Spleen (tissue), 7 donors: ENCODE results near the gene GNAI3.

ENCODE experiments used
- POLR2AphosphoS5 ChIP-seq, 3 donors: sonication (generic); formaldehyde crosslinking; IDR thresholded peaks; one replicate each; pipeline ENCODE4 v1.5.1; 2017; ENCODE audit warnings: antibody characterized with exemption in 3 of 3
- TF ChIP-seq, protein P1 (sequence below), 11 experiments: fragments of 200-600 bp in 7 of 11; fragments of 450-650 bp in 4 of 11; sonication (generic) in 4 of 11; IDR thresholded peaks in 8 of 11; conservative IDR thresholded peaks in 3 of 11; 1 replicate in 7 of 11; 2 replicates in 4 of 11; pipeline versions ENCODE4 v1.4.0 to v1.8.0; 2016 to 2021; ENCODE audit warnings: antibody characterized with exemption in 11 of 11, inconsistent platforms in 4 of 11, mild to moderate bottlenecking in 1 of 11
- donor health status: DM: no; HTN: no; CAD: no; lungs with moderate emphysema.
- donor health status: DM: no; HTN: no; CAD: no.
- donor health status: DM: no; HTN: no; CAD: no.

DNA sequence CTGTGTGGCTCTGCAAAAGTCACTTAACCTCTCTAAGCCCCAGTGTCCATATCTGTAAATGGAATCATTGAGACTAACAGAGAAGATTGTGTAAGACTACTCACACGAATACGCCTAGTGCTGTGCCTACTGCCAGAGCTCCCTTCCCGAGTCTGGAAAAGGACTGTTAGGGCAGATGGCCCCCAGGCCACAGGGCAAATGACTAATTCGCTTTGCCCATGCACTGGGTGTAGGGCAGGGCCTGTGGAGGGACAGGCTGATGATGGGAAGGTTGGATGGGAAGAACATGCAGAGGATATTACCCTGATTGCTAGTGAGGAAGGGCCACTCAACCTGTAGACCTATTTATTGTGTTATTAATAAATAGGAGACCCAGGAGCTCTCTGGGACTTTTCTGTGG lies 12.9 kb upstream of the GNAI3 start:
- TF ChIP-seq, protein P1, sequence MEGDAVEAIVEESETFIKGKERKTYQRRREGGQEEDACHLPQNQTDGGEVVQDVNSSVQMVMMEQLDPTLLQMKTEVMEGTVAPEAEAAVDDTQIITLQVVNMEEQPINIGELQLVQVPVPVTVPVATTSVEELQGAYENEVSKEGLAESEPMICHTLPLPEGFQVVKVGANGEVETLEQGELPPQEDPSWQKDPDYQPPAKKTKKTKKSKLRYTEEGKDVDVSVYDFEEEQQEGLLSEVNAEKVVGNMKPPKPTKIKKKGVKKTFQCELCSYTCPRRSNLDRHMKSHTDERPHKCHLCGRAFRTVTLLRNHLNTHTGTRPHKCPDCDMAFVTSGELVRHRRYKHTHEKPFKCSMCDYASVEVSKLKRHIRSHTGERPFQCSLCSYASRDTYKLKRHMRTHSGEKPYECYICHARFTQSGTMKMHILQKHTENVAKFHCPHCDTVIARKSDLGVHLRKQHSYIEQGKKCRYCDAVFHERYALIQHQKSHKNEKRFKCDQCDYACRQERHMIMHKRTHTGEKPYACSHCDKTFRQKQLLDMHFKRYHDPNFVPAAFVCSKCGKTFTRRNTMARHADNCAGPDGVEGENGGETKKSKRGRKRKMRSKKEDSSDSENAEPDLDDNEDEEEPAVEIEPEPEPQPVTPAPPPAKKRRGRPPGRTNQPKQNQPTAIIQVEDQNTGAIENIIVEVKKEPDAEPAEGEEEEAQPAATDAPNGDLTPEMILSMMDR (IDR thresholded peaks at IDR 0.05 in 8 of 11, conservative IDR thresholded peaks at IDR 0.05 in 3 of 11) = no peak
- TF ChIP-seq POLR2AphosphoS5 (IDR thresholded peaks at IDR 0.05) = no peak
